GM23338 (cell line): ENCODE data around the gene HIVEP3. TPM values are rescaled to one million over a fixed set of nuclear protein-coding genes. Genes with fewer than 3 reads are reported as not detected.

ENCODE experiments used
- ATAC-seq: fragments of 200-7000 bp; cut with Tn5 transposase; 3 replicates; pipeline ENCODE4 v1.9.1; 2020
- DNase-seq: peaks from one replicate; pipeline ENCODE4 v3.0.0-alpha.2; 2015; ENCODE audit warnings: low spot score
- H2AFZ ChIP-seq: fragments of 200-600 bp; sonication (generic); 2 replicates; pipeline ENCODE4 v1.8.0; 2016; ENCODE audit warnings: antibody characterized with exemption, mild to moderate bottlenecking, moderate library complexity
- H3F3A ChIP-seq: fragments of 200-600 bp; sonication (generic); replicated peaks from 2 replicates; pipeline ENCODE4 v1.8.0; 2017; ENCODE audit warnings: antibody characterized with exemption, mixed run types, low read depth
- H3K27ac ChIP-seq: fragments of 200-600 bp; sonication (generic); 2 replicates; pipeline ENCODE4 v1.6.1; 2016; ENCODE audit warnings: low read depth
- H3K27me3 ChIP-seq: fragments of 200-600 bp; sonication (generic); 2 replicates; pipeline ENCODE4 v1.8.0; 2016; ENCODE audit warnings: mild to moderate bottlenecking, mixed run types, moderate library complexity; ENCODE audit not compliant: insufficient read depth
- H3K36me3 ChIP-seq: fragments of 200-600 bp; sonication (generic); 2 replicates; pipeline ENCODE4 v1.8.0; 2016; ENCODE audit warnings: mild to moderate bottlenecking; ENCODE audit not compliant: insufficient read depth
- H3K4me1 ChIP-seq: fragments of 200-600 bp; sonication (generic); 2 replicates; pipeline ENCODE4 v1.8.0; 2016; ENCODE audit warnings: mild to moderate bottlenecking, moderate library complexity; ENCODE audit not compliant: insufficient read depth
- H3K4me2 ChIP-seq: fragments of 200-600 bp; sonication (generic); 2 replicates; pipeline ENCODE4 v1.7.1; 2017; ENCODE audit warnings: mixed run types
- H3K4me3 ChIP-seq: fragments of 200-600 bp; sonication (generic); 2 replicates; pipeline ENCODE4 v1.6.1; 2016; ENCODE audit warnings: mixed run types
- H3K79me2 ChIP-seq: fragments of 200-600 bp; sonication (generic); replicated peaks from 2 replicates; pipeline ENCODE4 v1.8.0; 2017; ENCODE audit warnings: mild to moderate bottlenecking; ENCODE audit not compliant: insufficient read depth
- H3K9me2 ChIP-seq: fragments of 200-600 bp; sonication (generic); 2 replicates; pipeline ENCODE4 v1.8.0; 2017; ENCODE audit not compliant: insufficient read depth
- H4K20me1 ChIP-seq: fragments of 200-600 bp; sonication (generic); replicated peaks from 2 replicates; pipeline ENCODE4 v1.8.0; 2017; ENCODE audit warnings: mild to moderate bottlenecking; ENCODE audit not compliant: insufficient read depth
- H3K27ac Mint-ChIP-seq: 2 replicates; pipeline ENCODE4 v1.8.0; 2020; ENCODE audit warnings: inconsistent platforms, mild to moderate bottlenecking, moderate library complexity, mixed read lengths
- H3K27me3 Mint-ChIP-seq: 3 replicates; pipeline ENCODE4 v1.8.0; 2022; ENCODE audit warnings: low read depth, mild to moderate bottlenecking, moderate library complexity, mixed read lengths, inconsistent platforms; ENCODE audit not compliant: insufficient read depth, poor library complexity
- H3K36me3 Mint-ChIP-seq: 3 replicates; pipeline ENCODE4 v1.8.0; 2021; ENCODE audit warnings: low read depth, mild to moderate bottlenecking, inconsistent platforms, moderate library complexity, mixed read lengths
- H3K4me1 Mint-ChIP-seq: 3 replicates; pipeline ENCODE4 v1.8.0; 2020; ENCODE audit warnings: mild to moderate bottlenecking, inconsistent platforms, mixed read lengths
- H3K4me3 Mint-ChIP-seq: 3 replicates; pipeline ENCODE4 v1.8.0; 2021; ENCODE audit warnings: moderate library complexity, mild to moderate bottlenecking, inconsistent platforms, mixed read lengths
- H3K9me3 Mint-ChIP-seq: 3 replicates; pipeline ENCODE4 v1.8.0; 2020; ENCODE audit warnings: moderate library complexity, mild to moderate bottlenecking, inconsistent platforms, mixed read lengths
- CREB1 ChIP-seq: fragments of 250-450 bp; sonication (Bioruptor Pico); IDR thresholded peaks from 2 replicates; pipeline ENCODE4 v1.5.0; 2020; ENCODE audit warnings: low read depth, mild to moderate bottlenecking, moderate library complexity
- CTCF ChIP-seq, 2 experiments: fragments of 200-600 bp in 1 of 2; sonication (generic) in 1 of 2; conservative IDR thresholded peaks; 2 replicates each; pipeline versions ENCODE4 v1.5.1 to v1.6.1; 2016 to 2017; ENCODE audit warnings: antibody characterized with exemption in 2 of 2, low read depth in 2 of 2, mild to moderate bottlenecking in 2 of 2, moderate library complexity in 1 of 2
- EZH2 ChIP-seq: fragments of 200-600 bp; sonication (generic); IDR thresholded peaks from one replicate; pipeline ENCODE4 v1.8.0; 2017; ENCODE audit warnings: antibody characterized with exemption, mild to moderate bottlenecking, low read depth; ENCODE audit not compliant: unreplicated experiment
- EZH2phosphoT487 ChIP-seq: fragments of 200-600 bp; sonication (generic); IDR thresholded peaks from one replicate; pipeline ENCODE4 v1.8.1; 2018; ENCODE audit warnings: antibody characterized with exemption; ENCODE audit not compliant: unreplicated experiment
- JUNB ChIP-seq: IDR thresholded peaks from one replicate; pipeline ENCODE4 v1.6.1; 2016; ENCODE audit warnings: antibody characterized with exemption; ENCODE audit not compliant: unreplicated experiment
- NANOG ChIP-seq: IDR thresholded peaks from 2 replicates; pipeline ENCODE4 v1.6.1; 2016; ENCODE audit warnings: antibody characterized with exemption, borderline replicate concordance
- POLR2AphosphoS5 ChIP-seq: IDR thresholded peaks from 2 replicates; pipeline ENCODE4 v1.6.1; 2016; ENCODE audit warnings: antibody characterized with exemption, low read depth
- REST ChIP-seq: IDR thresholded peaks from one replicate; pipeline ENCODE4 v1.6.1; 2018; ENCODE audit warnings: antibody characterized with exemption; ENCODE audit not compliant: unreplicated experiment
- STAT1 ChIP-seq: IDR thresholded peaks from one replicate; pipeline ENCODE4 v1.6.1; 2016; ENCODE audit warnings: antibody characterized with exemption; ENCODE audit not compliant: unreplicated experiment
- ZNF114 ChIP-seq: fragments of 250-450 bp; sonication (Bioruptor Pico); IDR thresholded peaks from 2 replicates; pipeline ENCODE4 v1.5.0; 2020; ENCODE audit warnings: mild to moderate bottlenecking, moderate library complexity
- ZNF331 ChIP-seq: fragments of 250-450 bp; sonication (Bioruptor Pico); IDR thresholded peaks from 2 replicates; pipeline ENCODE4 v1.5.0; 2020; ENCODE audit warnings: low read depth, mild to moderate bottlenecking, moderate library complexity
- ZNF462 ChIP-seq: fragments of 250-450 bp; sonication (Bioruptor Pico); IDR thresholded peaks from 2 replicates; pipeline ENCODE4 v1.5.0; 2020; ENCODE audit warnings: mild to moderate bottlenecking, moderate library complexity
- polyA plus RNA-seq: library from polyadenylated mRNA; unstranded; fragments of >200 nt; fragmentation: Nextera tagmentation; extraction: Ambion mirVana; gene quantifications from 2 replicates; pipeline ENCODE4 v1.2.1, GENCODE V29; 2016
- total RNA-seq: library from RNA; depleted of rRNA; stranded (reverse); fragments of >200 nt; shearing (Covaris generic); gene quantifications from 2 replicates; pipeline ENCODE4 v1.2.3, GENCODE V29; 2014

Gene HIVEP3
- total and polyA plus RNA-seq, 2 experiments from 2014 or later: 0.14 to 0.24 TPM

- Histone ChIP-seq H3K4me1 (no peaks in the 10 kb centered on the region), H3F3A (no peaks in the 10 kb centered on the region), H3K27ac (no peak overlapping the region), H3K4me3 (no peak overlapping the region), H2AFZ (no peak overlapping the region), H4K20me1 (no peaks in the 10 kb centered on the region), H3K36me3 (no peaks in the 10 kb centered on the region), H3K4me2 (no peak overlapping the region), H3K9me2 (no peaks in the 10 kb centered on the region), H3K27me3 (no peaks in the 10 kb centered on the region), H3K79me2 (no peaks in the 10 kb centered on the region)
- ATAC-seq: no peak
- H3K27me3 Mint-ChIP-seq: peaks cover 14% of the 10 kb centered on the region
- no peaks in the 10 kb centered on the region; the same call in 2 of the 3 replicates for H3K4me1 Mint-ChIP-seq
- no peaks in the 10 kb centered on the region; the same call in 1 of the 3 replicates for H3K9me3 Mint-ChIP-seq
- no peak for DNase-seq
- no peak overlapping the region for H3K27ac Mint-ChIP-seq
- H3K36me3 Mint-ChIP-seq: no peaks in the 10 kb centered on the region
- TF ChIP-seq CTCF (conservative IDR thresholded peaks at IDR 0.05; ENCODE audit: low read depth in 2 of 2) (no peak), EZH2 (no peak), CREB1 (CRISPR knock-in tag) (no peak), ZNF114 (CRISPR knock-in tag) (no peak), POLR2AphosphoS5 (no peak), NANOG (no peak), REST (no peak), EZH2phosphoT487 (no peak), JUNB (no peak), ZNF462 (CRISPR knock-in tag) (no peak), ZNF331 (CRISPR knock-in tag) (no peak), STAT1 (no peak)
- no peak overlapping the region for H3K4me3 Mint-ChIP-seq
These were observed 338.1 kb downstream of the HIVEP3 start for GRCh38 chr1:41580520-41581172.
